H1 (cell line): ENCODE results near the gene PDGFD. TPM values are rescaled to one million over a fixed set of nuclear protein-coding genes. Genes with fewer than 3 reads are reported as not detected.

Experiments
- CHD7 ChIP-seq: fragments of 300-600 bp; sonication (generic); IDR thresholded peaks from 2 replicates; pipeline ENCODE4 v1.7.1; 2012; ENCODE audit warnings: low read length, moderate library complexity, mild to moderate bottlenecking, inconsistent platforms; ENCODE audit not compliant: insufficient replicate concordance
- EGR1 ChIP-seq: IDR thresholded peaks from 2 replicates; pipeline ENCODE4 v1.6.1; 2011; ENCODE audit warnings: low read depth, low read length, borderline replicate concordance
- KDM1A ChIP-seq: fragments of 200-600, 300-600 bp; sonication (generic); IDR thresholded peaks from 2 replicates; pipeline ENCODE4 v1.7.1; 2016; ENCODE audit warnings: mild to moderate bottlenecking, low read length, borderline replicate concordance
- RAD21 ChIP-seq, 2 experiments: IDR thresholded peaks in 1 of 2; conservative IDR thresholded peaks in 1 of 2; 2 replicates each; pipeline ENCODE4 v1.6.1; 2011; ENCODE audit warnings: low read depth in 2 of 2, low read length in 2 of 2, improper control_type of control experiment in 1 of 2, inconsistent platforms in 1 of 2, mild to moderate bottlenecking in 1 of 2, moderate library complexity in 1 of 2
- SRF ChIP-seq: IDR thresholded peaks from 2 replicates; pipeline ENCODE4 v1.6.1; 2011; ENCODE audit warnings: mild to moderate bottlenecking, low read depth, low read length, moderate library complexity
- polyA plus RNA-seq, 7 experiments: library from polyadenylated mRNA; depleted of rRNA in 3 of 7; stranded (reverse) in 5 of 7; unstranded in 2 of 7; fragments of >200 nt in 5 of 7; fragments of 200-250 nt in 2 of 7; gene quantifications; 1 replicate in 5 of 7; 2 replicates in 1 of 7; 4 replicates in 1 of 7; pipeline versions ENCODE4 v1.2.1 to v1.2.3, GENCODE V29; 2011 to 2013; ENCODE audit warnings: missing spikeins in 2 of 7, mixed read lengths in 2 of 7
- total RNA-seq: library from RNA; stranded (reverse); fragmentation: NEBNext Ultra II Directional; extraction: Animal tissue kit (Norgen Biotek cat#: 25700); gene quantifications from 2 replicates; pipeline ENCODE4 v1.2.1, GENCODE V29; 2021
- TF ChIP-seq, protein P1 (sequence below): IDR thresholded peaks from 2 replicates; pipeline ENCODE4 v1.6.1; 2012; ENCODE audit warnings: inconsistent platforms

The PDGFD gene
- total and polyA plus RNA-seq, 2 of the 8 experiments (the other 6 are each of a cell fraction or from before 2014, with no cell fraction given) = 1.1 to 3.9 TPM

- TF ChIP-seq, protein P1, sequence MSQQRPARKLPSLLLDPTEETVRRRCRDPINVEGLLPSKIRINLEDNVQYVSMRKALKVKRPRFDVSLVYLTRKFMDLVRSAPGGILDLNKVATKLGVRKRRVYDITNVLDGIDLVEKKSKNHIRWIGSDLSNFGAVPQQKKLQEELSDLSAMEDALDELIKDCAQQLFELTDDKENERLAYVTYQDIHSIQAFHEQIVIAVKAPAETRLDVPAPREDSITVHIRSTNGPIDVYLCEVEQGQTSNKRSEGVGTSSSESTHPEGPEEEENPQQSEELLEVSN = no peak
- no peak for TF ChIP-seq KDM1A
- no peak for TF ChIP-seq RAD21 (IDR thresholded peaks at IDR 0.05 in 1 of 2, conservative IDR thresholded peaks at IDR 0.05 in 1 of 2; ENCODE audit: low read depth in 2 of 2, low read length in 2 of 2)
- TF ChIP-seq CHD7 = no peak
- TF ChIP-seq SRF = no peak
- TF ChIP-seq EGR1 = no peak
- TF ChIP-seq, all 59 proteins: peak for 0
These were observed 18.9 kb downstream of the PDGFD start (continued) for GRCh38 chr11:104145062-104145461.
